ENCODE measurements around the gene USHBP1. TPM values are rescaled to one million over a fixed set of nuclear protein-coding genes. Genes with fewer than 3 reads are reported as not detected.

USHBP1 gene
- total and polyA plus RNA-seq, 2 of the 13 experiments (the other 11 are each of a cell fraction or from before 2014, with no cell fraction given): 0.15 to 1.5 TPM

DNA sequence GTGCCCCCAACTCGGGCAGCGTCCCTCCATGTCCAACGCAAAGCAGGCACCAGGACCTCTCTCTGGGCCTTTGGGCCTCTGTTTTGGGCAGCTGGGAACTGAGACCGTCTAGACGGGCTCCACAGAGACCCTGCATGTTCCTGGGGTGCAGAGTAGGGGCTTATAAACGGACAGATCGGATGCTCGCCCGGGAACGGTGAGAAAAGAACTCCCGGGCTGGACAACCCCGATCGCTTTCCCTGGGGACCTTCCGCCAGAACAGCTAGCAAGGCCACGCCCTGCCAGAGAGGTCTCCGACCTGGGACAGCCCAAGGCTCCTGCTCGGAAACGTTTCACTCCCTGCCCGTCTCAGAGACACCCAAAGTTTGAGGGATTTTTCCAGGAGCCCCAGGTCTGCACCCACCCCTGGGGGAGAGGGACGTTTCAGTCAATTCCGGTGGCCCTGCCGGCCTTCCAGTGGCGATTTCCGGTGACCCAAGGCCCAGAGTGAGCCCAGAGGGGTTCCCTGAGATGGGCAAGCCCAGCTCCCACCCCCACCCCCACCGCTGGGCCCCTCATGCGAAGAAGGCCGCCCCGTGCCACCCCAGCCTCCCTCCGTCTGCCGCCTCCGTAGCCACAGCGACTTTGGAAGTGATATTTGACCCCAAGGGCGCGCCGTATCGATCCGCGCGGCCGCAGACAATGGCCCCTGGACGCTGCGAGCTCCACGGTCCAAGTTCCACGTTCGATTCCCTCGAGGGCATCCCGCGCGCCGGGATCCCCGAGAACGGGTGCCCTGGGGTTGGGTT is 20.5 kb downstream of the USHBP1 start (continued):
- TF ChIP-seq SYNCRIP (IDR thresholded peaks at IDR 0.05; ENCODE audit: insufficient read depth, low read depth, low read length) (no peak), ZNF251 (CRISPR knock-in tag; IDR thresholded peaks at IDR 0.05) (no peak), ZNF629 (CRISPR knock-in tag; conservative IDR thresholded peaks at IDR 0.05) (peak; percentile 24; the same call in 1 of the 2 replicates), DR1 (CRISPR knock-in tag; IDR thresholded peaks at IDR 0.05) (no peak), GLI4 (CRISPR knock-in tag; IDR thresholded peaks at IDR 0.05; ENCODE audit: borderline replicate concordance) (no peak), HOXA7 (CRISPR knock-in tag; IDR thresholded peaks at IDR 0.05) (no peak), ISX (CRISPR knock-in tag; conservative IDR thresholded peaks at IDR 0.05) (no peak), ZNF20 (CRISPR knock-in tag; IDR thresholded peaks at IDR 0.05) (no peak), WIZ (CRISPR knock-in tag; IDR thresholded peaks at IDR 0.05) (no peak), ZBTB8A (CRISPR knock-in tag; IDR thresholded peaks at IDR 0.05; ENCODE audit: borderline replicate concordance, low read depth) (no peak), ZNF180 (CRISPR knock-in tag; IDR thresholded peaks at IDR 0.05; ENCODE audit: borderline replicate concordance, low read depth) (no peak), ZFX (CRISPR knock-in tag; IDR thresholded peaks at IDR 0.05; ENCODE audit: low read depth) (peak; percentile 52), ZGPAT (CRISPR knock-in tag; IDR thresholded peaks at IDR 0.05) (peak; percentile 83; the same call in 1 of the 2 replicates), IRX3 (CRISPR knock-in tag; IDR thresholded peaks at IDR 0.05; ENCODE audit: borderline replicate concordance, low read depth) (no peak), CBFB (CRISPR knock-in tag; IDR thresholded peaks at IDR 0.05) (peak; percentile 87), PLRG1 (conservative IDR thresholded peaks at IDR 0.05) (no peak), ELK4 (CRISPR knock-in tag; IDR thresholded peaks at IDR 0.05; ENCODE audit: borderline replicate concordance) (no peak), JARID2 (CRISPR knock-in tag; IDR thresholded peaks at IDR 0.05; ENCODE audit: insufficient replicate concordance) (no peak), NR3C1 (CRISPR knock-in tag; IDR thresholded peaks at IDR 0.05) (no peak), ZNF362 (CRISPR knock-in tag; IDR thresholded peaks at IDR 0.05; ENCODE audit: borderline replicate concordance) (no peak), ZNF569 (CRISPR knock-in tag; IDR thresholded peaks at IDR 0.05; ENCODE audit: borderline replicate concordance) (no peak), HNRNPK (IDR thresholded peaks at IDR 0.05; ENCODE audit: low read depth, low read length, poor library complexity, severe bottlenecking) (no peak), FOXC1 (CRISPR knock-in tag; IDR thresholded peaks at IDR 0.05; ENCODE audit: borderline replicate concordance) (no peak), MTA3 (CRISPR knock-in tag; IDR thresholded peaks at IDR 0.05) (no peak), ZNF24 (IDR thresholded peaks at IDR 0.05) (no peak), ZNF101 (CRISPR knock-in tag; IDR thresholded peaks at IDR 0.05; ENCODE audit: borderline replicate concordance, low read depth) (no peak), CC2D1A (CRISPR knock-in tag; IDR thresholded peaks at IDR 0.05) (no peak), ZNF674 (CRISPR knock-in tag; IDR thresholded peaks at IDR 0.05; ENCODE audit: low read depth) (no peak)

All from HepG2 (cell line).